Uterus (tissue), 4 donors: Measurements from ENCODE around the gene EPC2. TPM values are rescaled to one million over a fixed set of nuclear protein-coding genes. Genes with fewer than 3 reads are reported as not detected.
"Not testable (repeated sequence)": the region's sequence is repeated elsewhere in the genome, so short reads cannot be mapped to it uniquely, and the experiment has no call there.

Experiments used
- DNase-seq, 2 donors: peaks; one replicate each; pipeline ENCODE4 v3.0.0-alpha.2; 2019 to 2020
- H3K27ac ChIP-seq, 2 donors: fragments of 200-600 bp; sonication (generic); 1 replicate in 1 of 2; 2 replicates in 1 of 2; pipeline ENCODE4 v1.5.1; 2016 to 2018
- H3K27me3 ChIP-seq, 2 donors: fragments of 200-600 bp; sonication (generic); one replicate each; pipeline ENCODE4 v1.5.1; 2018 to 2019; ENCODE audit warnings: control low read depth in 1 of 2
- H3K36me3 ChIP-seq, 2 donors: fragments of 200-600 bp; sonication (generic); one replicate each; pipeline ENCODE4 v1.5.1; 2019; ENCODE audit warnings: control low read depth in 1 of 2
- H3K4me1 ChIP-seq, 2 donors: fragments of 200-600 bp; sonication (generic); one replicate each; pipeline ENCODE4 v1.5.1; 2018 to 2019; ENCODE audit warnings: control low read depth in 1 of 2
- H3K4me3 ChIP-seq, 2 donors: fragments of 200-600 bp; sonication (generic); 1 replicate in 1 of 2; 2 replicates in 1 of 2; pipeline ENCODE4 v1.5.1; 2018 to 2019; ENCODE audit warnings: mild to moderate bottlenecking in 1 of 2
- H3K9me3 ChIP-seq, 2 donors: fragments of 200-600 bp; sonication (generic); one replicate each; pipeline ENCODE4 v1.5.1; 2019; ENCODE audit warnings: control low read depth in 1 of 2
- POLR2A ChIP-seq, 2 donors: fragments of 450-650 bp; IDR thresholded peaks; one replicate each; pipeline ENCODE4 v1.6.1; 2016; ENCODE audit warnings: antibody characterized with exemption in 2 of 2, mild to moderate bottlenecking in 1 of 2, moderate library complexity in 1 of 2
- intact Hi-C: fragments of 100-400 bp; cut with DNase I; formaldehyde crosslinking; loops from one replicate; pipeline ENCODE4 v1.15.1; 2023; ENCODE audit warnings: low total_unique reads
- total RNA-seq, 4 donors: library from RNA; depleted of rRNA in 3 of 4; stranded (reverse); fragments of >200 nt in 3 of 4; gene quantifications; one replicate each; pipeline versions ENCODE4 v1.1.0 to v1.2.4, GENCODE V29; 2014 to 2023
- TF ChIP-seq, protein P1 (sequence below), 4 experiments: fragments of 200-600 bp in 2 of 4; fragments of 450-650 bp in 2 of 4; sonication (generic) in 2 of 4; IDR thresholded peaks; one replicate each; pipeline ENCODE4 v1.5.1; 2016 to 2019; ENCODE audit warnings: antibody characterized with exemption in 4 of 4, mild to moderate bottlenecking in 2 of 4, moderate library complexity in 1 of 4
- donor health status: DM: yes; HTN: yes; CAD: no.

EPC2 gene
- total RNA-seq, 4 donors from 2014 or later, result 14.3 to 71.4 (median 33.8) TPM

DNA sequence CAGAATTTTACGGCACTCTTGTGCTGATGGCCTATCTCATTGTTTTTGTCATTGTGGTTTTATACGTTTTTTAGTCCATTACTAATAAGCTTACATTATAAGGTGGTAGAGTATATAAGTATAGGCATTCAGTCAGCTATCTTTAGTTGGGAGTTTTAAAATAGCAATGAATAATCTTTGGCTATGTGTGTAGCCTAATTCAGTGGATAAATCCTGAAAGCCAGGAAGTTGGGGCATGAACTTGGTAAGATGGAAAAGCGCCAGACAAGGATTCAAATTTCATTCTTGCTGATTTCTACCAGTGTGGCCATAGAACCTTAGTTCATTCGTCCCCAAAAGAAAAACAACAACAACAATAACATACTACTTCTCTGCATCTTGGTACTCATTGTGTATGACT lies 31.2 kb downstream of the EPC2 start:
- Histone ChIP-seq H3K27ac (no peak overlapping the region), H3K27me3 (no peaks in the 10 kb centered on the region), H3K36me3 (no peaks in the 10 kb centered on the region), H3K9me3 (no peaks in the 10 kb centered on the region), H3K4me1 (no peaks in the 10 kb centered on the region), H3K4me3 (no peak overlapping the region)
- intact Hi-C loops, result no loop called here
- DNase-seq, result no peak
- TF ChIP-seq POLR2A (IDR thresholded peaks at IDR 0.05), result no peak
- TF ChIP-seq, protein P1, sequence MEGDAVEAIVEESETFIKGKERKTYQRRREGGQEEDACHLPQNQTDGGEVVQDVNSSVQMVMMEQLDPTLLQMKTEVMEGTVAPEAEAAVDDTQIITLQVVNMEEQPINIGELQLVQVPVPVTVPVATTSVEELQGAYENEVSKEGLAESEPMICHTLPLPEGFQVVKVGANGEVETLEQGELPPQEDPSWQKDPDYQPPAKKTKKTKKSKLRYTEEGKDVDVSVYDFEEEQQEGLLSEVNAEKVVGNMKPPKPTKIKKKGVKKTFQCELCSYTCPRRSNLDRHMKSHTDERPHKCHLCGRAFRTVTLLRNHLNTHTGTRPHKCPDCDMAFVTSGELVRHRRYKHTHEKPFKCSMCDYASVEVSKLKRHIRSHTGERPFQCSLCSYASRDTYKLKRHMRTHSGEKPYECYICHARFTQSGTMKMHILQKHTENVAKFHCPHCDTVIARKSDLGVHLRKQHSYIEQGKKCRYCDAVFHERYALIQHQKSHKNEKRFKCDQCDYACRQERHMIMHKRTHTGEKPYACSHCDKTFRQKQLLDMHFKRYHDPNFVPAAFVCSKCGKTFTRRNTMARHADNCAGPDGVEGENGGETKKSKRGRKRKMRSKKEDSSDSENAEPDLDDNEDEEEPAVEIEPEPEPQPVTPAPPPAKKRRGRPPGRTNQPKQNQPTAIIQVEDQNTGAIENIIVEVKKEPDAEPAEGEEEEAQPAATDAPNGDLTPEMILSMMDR (IDR thresholded peaks at IDR 0.05), result no peak

DNA sequence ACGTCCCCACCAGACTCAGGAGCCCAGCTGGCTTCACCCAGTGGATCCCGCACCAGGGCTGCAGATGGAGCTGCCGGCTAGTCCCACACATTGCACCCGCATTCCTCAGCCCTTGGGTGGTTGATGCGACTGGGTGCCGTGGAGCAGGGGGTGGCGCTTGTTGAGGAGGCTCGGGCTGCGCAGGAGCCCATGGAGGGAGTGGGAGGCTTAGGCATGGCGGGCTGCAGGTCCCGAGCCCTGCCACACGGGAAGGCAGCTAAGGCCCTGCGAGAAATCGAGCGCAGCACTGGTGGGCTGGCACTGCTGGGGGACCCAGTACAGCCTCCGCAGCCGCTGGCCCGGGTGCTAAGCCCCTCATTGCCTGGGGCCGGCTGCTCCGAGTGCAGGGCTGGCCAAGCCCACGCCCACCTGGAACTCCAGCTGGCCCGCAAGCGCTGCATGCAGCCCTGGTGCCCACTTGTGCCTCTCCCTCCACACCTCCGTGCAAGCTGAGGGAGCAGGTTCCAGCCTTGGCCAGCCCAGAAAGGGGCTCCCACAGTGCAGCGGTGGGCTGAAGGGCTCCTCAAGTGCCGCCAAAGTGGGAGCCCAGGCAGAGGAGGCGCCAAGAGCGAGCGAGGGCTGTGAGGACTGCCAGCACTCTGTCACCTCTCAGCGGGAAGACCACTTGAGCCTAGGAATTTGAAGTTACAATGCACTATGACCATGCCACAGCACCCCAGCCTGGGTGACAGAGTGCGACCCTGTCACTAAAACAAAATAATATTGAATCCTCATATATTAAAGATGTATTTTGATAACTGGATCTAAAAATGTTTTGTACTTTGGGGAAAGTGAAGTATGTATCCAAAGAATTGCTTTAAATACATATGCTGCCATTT lies 34.0 kb downstream of the EPC2 start:
- H3K36me3 ChIP-seq, DNase-seq, H3K4me3 ChIP-seq, H3K27me3 ChIP-seq, H3K27ac ChIP-seq, H3K4me1 ChIP-seq, intact Hi-C loops, H3K9me3 ChIP-seq: not testable (repeated sequence)

DNA sequence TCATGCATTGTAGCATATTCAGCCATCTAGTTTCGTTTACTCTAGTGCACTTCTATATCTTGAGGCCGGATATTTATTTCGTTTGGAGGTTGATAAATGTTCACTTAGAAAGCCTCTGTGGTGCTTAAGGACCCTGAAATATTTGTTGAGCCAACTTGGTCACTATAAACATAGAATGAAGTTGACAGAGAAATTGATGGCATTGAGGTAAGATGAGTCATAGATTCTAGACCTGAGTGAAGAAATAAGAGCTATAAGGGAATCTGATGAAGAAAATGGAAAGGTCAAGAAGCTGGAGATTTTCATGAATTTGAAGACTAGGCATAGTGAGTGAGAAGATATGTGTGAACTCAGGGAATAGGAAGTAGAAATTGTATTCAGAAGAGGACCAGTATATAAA lies 35.9 kb downstream of the EPC2 start:
- H3K27ac ChIP-seq, result no peak overlapping the region
- intact Hi-C loops, result no loop called here
- H3K4me3 ChIP-seq, result no peak overlapping the region
- TF ChIP-seq POLR2A (IDR thresholded peaks at IDR 0.05), result no peak
- TF ChIP-seq, protein P1 (IDR thresholded peaks at IDR 0.05), result no peak
- no peaks in the 10 kb centered on the region for H3K36me3 ChIP-seq
- DNase-seq, result no peak
- H3K9me3 ChIP-seq, result no peaks in the 10 kb centered on the region
- no peaks in the 10 kb centered on the region for H3K27me3 ChIP-seq
- H3K4me1 ChIP-seq, result no peaks in the 10 kb centered on the region

DNA sequence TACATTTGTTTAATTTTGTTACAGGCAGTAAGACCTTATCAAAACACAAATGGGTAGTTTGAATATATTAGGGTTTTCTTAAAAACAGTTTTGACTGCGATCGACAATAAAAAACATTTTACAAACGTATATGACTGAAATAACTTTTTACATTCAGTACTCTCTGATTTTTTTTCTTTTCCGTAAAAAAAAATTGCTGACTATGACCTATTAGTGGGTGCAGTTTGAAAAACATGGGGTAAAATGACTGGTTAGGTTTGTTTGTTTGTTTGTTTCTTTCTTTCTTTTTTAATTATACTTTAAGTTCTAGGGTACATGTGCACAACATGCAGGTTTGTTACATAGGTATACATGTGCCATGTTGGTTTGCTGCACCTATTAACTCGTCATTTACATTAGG lies 36.9 kb downstream of the EPC2 start:
- Histone ChIP-seq H3K27me3 (no peaks in the 10 kb centered on the region), H3K4me1 (no peaks in the 10 kb centered on the region), H3K4me3 (no peak overlapping the region), H3K27ac (no peak overlapping the region), H3K9me3 (no peaks in the 10 kb centered on the region), H3K36me3 (no peaks in the 10 kb centered on the region)
- TF ChIP-seq, protein P1 (IDR thresholded peaks at IDR 0.05), result no peak
- no peak for TF ChIP-seq POLR2A (IDR thresholded peaks at IDR 0.05)
- no peak for DNase-seq
- intact Hi-C loops, result no loop called here

DNA sequence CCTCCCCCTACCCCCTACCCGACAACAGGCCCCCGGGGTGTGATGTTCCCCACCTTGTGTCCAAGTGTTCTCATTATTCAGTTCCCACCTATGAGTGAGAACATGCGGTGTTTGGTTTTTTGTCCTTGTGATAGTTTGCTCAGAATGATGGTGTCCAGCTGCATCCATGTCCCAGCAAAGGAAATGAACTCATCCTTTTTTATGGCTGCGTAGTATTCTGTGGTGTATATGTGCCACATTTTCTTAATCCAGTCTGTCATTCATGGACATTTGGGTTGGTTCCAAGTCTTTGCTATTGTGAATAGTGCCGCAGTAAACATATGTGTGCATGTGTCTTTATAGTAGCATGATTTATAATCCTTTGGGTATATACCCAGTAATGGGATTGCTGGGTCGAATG lies 37.3 kb downstream of the EPC2 start:
- H3K27me3 ChIP-seq, H3K9me3 ChIP-seq, DNase-seq, H3K27ac ChIP-seq, H3K36me3 ChIP-seq, intact Hi-C loops, H3K4me3 ChIP-seq, H3K4me1 ChIP-seq: not testable (repeated sequence)

DNA sequence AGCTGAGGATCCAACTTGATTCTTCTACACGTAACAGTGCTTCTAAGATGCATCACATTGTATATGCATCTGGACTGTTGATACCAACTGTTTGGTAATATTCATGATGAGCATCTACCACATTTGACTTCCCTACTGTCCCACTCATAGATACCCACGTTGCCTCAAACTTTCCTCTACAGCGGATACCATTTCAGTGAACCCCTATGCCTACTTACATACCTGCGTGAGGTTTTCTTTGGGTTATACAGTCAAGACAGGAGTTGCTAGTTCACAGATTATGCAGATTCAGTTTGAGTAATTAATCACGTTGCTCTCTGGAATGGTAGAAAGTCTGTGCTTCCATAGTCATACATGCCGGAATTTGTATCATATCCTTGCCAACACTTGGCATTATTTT lies 40.0 kb downstream of the EPC2 start:
- H3K4me1 ChIP-seq, result no peaks in the 10 kb centered on the region
- H3K4me3 ChIP-seq, result no peak overlapping the region
- H3K27ac ChIP-seq, result no peak overlapping the region
- H3K36me3 ChIP-seq, result no peaks in the 10 kb centered on the region
- no peaks in the 10 kb centered on the region for H3K27me3 ChIP-seq
- DNase-seq, result no peak
- intact Hi-C loops, result no loop called here
- H3K9me3 ChIP-seq, result no peaks in the 10 kb centered on the region
- TF ChIP-seq, protein P1 (IDR thresholded peaks at IDR 0.05), result no peak
- no peak for TF ChIP-seq POLR2A (IDR thresholded peaks at IDR 0.05)
